ENCODE measurements around the gene OMP.

- TF ChIP-seq L3MBTL2 (conservative IDR thresholded peaks at IDR 0.05) (no peak), FOXA1 (IDR thresholded peaks at IDR 0.05) (no peak), HDGF (IDR thresholded peaks at IDR 0.05; ENCODE audit: borderline replicate concordance) (no peak), FOXK2 (IDR thresholded peaks at IDR 0.05) (no peak), LEF1 (IDR thresholded peaks at IDR 0.05; ENCODE audit: borderline replicate concordance) (no peak), SP1 (IDR thresholded peaks at IDR 0.05) (no peak), SUZ12 (IDR thresholded peaks at IDR 0.05) (no peak), BHLHE40 (IDR thresholded peaks at IDR 0.05; ENCODE audit: borderline replicate concordance) (no peak), ZNF384 (IDR thresholded peaks at IDR 0.05) (no peak), ELF4 (IDR thresholded peaks at IDR 0.05) (no peak), ARNT (IDR thresholded peaks at IDR 0.05) (no peak), PKNOX1 (IDR thresholded peaks at IDR 0.05) (no peak), FOXM1 (IDR thresholded peaks at IDR 0.05; ENCODE audit: borderline replicate concordance) (no peak)
Observed at GRCh38 chr11:77065878-77066228, 36.8 kb upstream of the OMP start.

All from HEK293T (cell line).